Right lung (tissue), 5 donors: ENCODE measurements around the gene STXBP5. TPM values are rescaled to one million over a fixed set of nuclear protein-coding genes. Genes with fewer than 3 reads are reported as not detected.
"Not testable (repeated sequence)": the region's sequence is repeated elsewhere in the genome, so short reads cannot be mapped to it uniquely, and the experiment has no call there.

Experiments used
- DNase-seq, 2 donors: peaks; one replicate each; pipeline ENCODE4 v3.0.0-alpha.2; 2013
- polyA plus RNA-seq, 5 donors: library from polyadenylated mRNA; unstranded; fragments of 120-200 nt; gene quantifications; one replicate each; pipeline versions ENCODE4 v1.2.1 to v1.2.3, GENCODE V29; 2013; ENCODE audit warnings: inconsistent platforms in 1 of 5, low replicate concordance in 1 of 5; ENCODE audit not compliant: insufficient read length in 5 of 5, insufficient read depth in 1 of 5

Gene STXBP5
- polyA plus RNA-seq, 5 donors: 9.9 to 14.8 (median 14.4) TPM

GRCh38 chr6:147238164-147238563, 33.9 kb downstream of the STXBP5 start:
- DNase-seq: no peak

- no peak for DNase-seq
Observed at GRCh38 chr6:147238906-147239305, 34.7 kb downstream of the STXBP5 start.

GRCh38 chr6:147244832-147245231, 40.6 kb downstream of the STXBP5 start:
- no peak for DNase-seq

GRCh38 chr6:147245693-147246092, 41.5 kb downstream of the STXBP5 start:
- no peak for DNase-seq

GRCh38 chr6:147246853-147247635, 42.8 kb downstream of the STXBP5 start:
- no peak for DNase-seq

GRCh38 chr6:147248859-147249258, 44.6 kb downstream of the STXBP5 start:
- no peak for DNase-seq

GRCh38 chr6:147251072-147251471, 46.9 kb downstream of the STXBP5 start:
- no peak for DNase-seq

- DNase-seq: not testable (repeated sequence)
Observed at GRCh38 chr6:147254929-147255473, 50.8 kb downstream of the STXBP5 start.

GRCh38 chr6:147255948-147256674, 51.9 kb downstream of the STXBP5 start:
- DNase-seq: no peak

GRCh38 chr6:147257760-147258159, 53.5 kb downstream of the STXBP5 start:
- DNase-seq: no peak

GRCh38 chr6:147260091-147260490, 55.9 kb downstream of the STXBP5 start:
- DNase-seq: no peak

- DNase-seq: no peak
Observed at GRCh38 chr6:147262946-147263345, 58.7 kb downstream of the STXBP5 start.

GRCh38 chr6:147266821-147267220, 62.6 kb downstream of the STXBP5 start:
- DNase-seq: no peak

GRCh38 chr6:147267658-147268057, 63.4 kb downstream of the STXBP5 start:
- DNase-seq: no peak

- DNase-seq: no peak
Observed at GRCh38 chr6:147268254-147268653, 64.0 kb downstream of the STXBP5 start.

GRCh38 chr6:147274012-147274411, 69.8 kb downstream of the STXBP5 start:
- DNase-seq: no peak

GRCh38 chr6:147274776-147275175, 70.6 kb downstream of the STXBP5 start:
- DNase-seq: no peak

- no peak for DNase-seq
Observed at GRCh38 chr6:147278891-147279290, 74.7 kb downstream of the STXBP5 start.

- DNase-seq: no peak
Observed at GRCh38 chr6:147279427-147279826, 75.2 kb downstream of the STXBP5 start.

GRCh38 chr6:147281895-147282565, 77.8 kb downstream of the STXBP5 start:
- DNase-seq: no peak

- no peak for DNase-seq
Observed at GRCh38 chr6:147282566-147282959, 78.3 kb downstream of the STXBP5 start.

GRCh38 chr6:147283460-147283859, 79.2 kb downstream of the STXBP5 start:
- no peak for DNase-seq
